K562 (cell line): Measurements from ENCODE around the gene TMEM248. TPM values are rescaled to one million over a fixed set of nuclear protein-coding genes. Genes with fewer than 3 reads are reported as not detected.
"Not testable (repeated sequence)": the region's sequence is repeated elsewhere in the genome, so short reads cannot be mapped to it uniquely, and the experiment has no call there.

Experiments used
- ARID1B ChIP-seq: fragments of 450-650 bp; IDR thresholded peaks from 2 replicates; pipeline ENCODE4 v1.6.1; 2016; ENCODE audit warnings: antibody characterized with exemption, mild to moderate bottlenecking, inconsistent platforms
- CBFA2T3 ChIP-seq: fragments of 450-650 bp; IDR thresholded peaks from 2 replicates; pipeline ENCODE4 v1.6.1; 2017
- EP300 ChIP-seq: IDR thresholded peaks from 2 replicates; pipeline ENCODE4 v1.6.1; 2012; ENCODE audit warnings: low read length, improper control_type of control experiment
- KLF1 ChIP-seq: fragments of 450-650 bp; IDR thresholded peaks from 2 replicates; pipeline ENCODE4 v1.6.1; 2016; ENCODE audit warnings: missing genetic modification characterization, missing compliant biosample characterization
- KLF16 ChIP-seq: IDR thresholded peaks from 2 replicates; pipeline ENCODE4 v1.6.1; 2016; ENCODE audit warnings: antibody characterized with exemption
- LCOR ChIP-seq: sonication (generic); formaldehyde crosslinking; IDR thresholded peaks from 2 replicates; pipeline ENCODE4 v1.8.0; 2022; ENCODE audit warnings: mild to moderate bottlenecking, missing genetic modification reagents
- MNT ChIP-seq, 2 experiments: fragments of 450-650 bp; conservative IDR thresholded peaks; 2 replicates each; pipeline ENCODE4 v1.6.1; 2017; ENCODE audit warnings: mild to moderate bottlenecking in 2 of 2, moderate library complexity in 2 of 2
- MTA2 ChIP-seq: fragments of 450-650 bp; IDR thresholded peaks from 2 replicates; pipeline ENCODE4 v1.6.1; 2016; ENCODE audit warnings: low read depth
- NCOR1 ChIP-seq: fragments of 450-650 bp; IDR thresholded peaks from 2 replicates; pipeline ENCODE4 v1.6.1; 2016; ENCODE audit warnings: mild to moderate bottlenecking, moderate library complexity
- PKNOX1 ChIP-seq: fragments of 450-650 bp; IDR thresholded peaks from 2 replicates; pipeline ENCODE4 v1.6.1; 2016
- SMAD4 ChIP-seq: fragments of 250-450 bp; sonication (Bioruptor Pico); conservative IDR thresholded peaks from 2 replicates; pipeline ENCODE4 v1.8.0; 2021; ENCODE audit warnings: inconsistent platforms, mild to moderate bottlenecking, moderate library complexity
- SP1 ChIP-seq: sonication (generic); formaldehyde crosslinking; IDR thresholded peaks from 2 replicates; pipeline ENCODE4 v1.8.1; 2022; ENCODE audit warnings: mild to moderate bottlenecking, missing genetic modification reagents
- SPI1 ChIP-seq: IDR thresholded peaks from 2 replicates; pipeline ENCODE4 v1.6.1; 2011; ENCODE audit warnings: low read depth, low read length, control low read depth, borderline replicate concordance
- TAL1 ChIP-seq: fragments of 450-650 bp; IDR thresholded peaks from 2 replicates; pipeline ENCODE4 v1.6.1; 2016; ENCODE audit warnings: mild to moderate bottlenecking
- TEAD4 ChIP-seq, 2 experiments: sonication (generic) in 1 of 2; formaldehyde crosslinking in 1 of 2; IDR thresholded peaks; 2 replicates each; pipeline versions ENCODE4 v1.6.1 to v1.8.0; 2012 to 2022; ENCODE audit warnings: borderline replicate concordance in 1 of 2, inconsistent platforms in 1 of 2, low read length in 1 of 2, mild to moderate bottlenecking in 1 of 2, missing genetic modification reagents in 1 of 2
- ZBTB11 ChIP-seq, 3 experiments: fragments of 200-800 bp in 1 of 3; fragments of 250-450 bp in 1 of 3; fragments of 450-650 bp in 1 of 3; sonication (Bioruptor Pico) in 1 of 3; sonication (Bioruptor generic) in 1 of 3; formaldehyde crosslinking in 1 of 3; IDR thresholded peaks; 2 replicates each; pipeline versions ENCODE4 v1.6.1 to v1.8.0; 2016 to 2022; ENCODE audit warnings: mild to moderate bottlenecking in 2 of 3, missing genetic modification characterization in 2 of 3, missing compliant biosample characterization in 1 of 3, moderate library complexity in 1 of 3
- polyA plus RNA-seq, 8 experiments: library from polyadenylated mRNA; depleted of rRNA in 4 of 8; stranded (reverse) in 5 of 8; unstranded in 3 of 8; fragments of >200 nt; fragmentation: Nextera tagmentation in 2 of 8; fragmentation: Illumina TruSeq in 1 of 8; extraction: Ambion mirVana in 2 of 8; extraction: Trizol in 1 of 8; gene quantifications; 2 replicates each; pipeline versions ENCODE4 v1.2.1 to v1.2.3, GENCODE V29; 2011 to 2014; ENCODE audit warnings: inconsistent platforms in 1 of 8, missing spikeins in 1 of 8
- total RNA-seq, 7 experiments: library from RNA; depleted of rRNA in 6 of 7; stranded (reverse); fragments of >200 nt in 6 of 7; fragmentation: Illumina TruSeq in 2 of 7; extraction: Trizol in 2 of 7; gene quantifications; 2 replicates each; pipeline versions ENCODE4 v1.2.1 to v1.2.3, GENCODE V29; 2011 to 2021; ENCODE audit warnings: low replicate concordance in 1 of 7
- TF ChIP-seq, protein P1 (sequence below): sonication (generic); formaldehyde crosslinking; IDR thresholded peaks from 2 replicates; pipeline ENCODE4 v1.9.0; 2022; ENCODE audit warnings: mild to moderate bottlenecking, missing genetic modification reagents
- TF ChIP-seq, protein P2 (sequence below): fragments of 450-650 bp; IDR thresholded peaks from 2 replicates; pipeline ENCODE4 v1.6.1; 2017; ENCODE audit warnings: antibody characterized with exemption, mild to moderate bottlenecking

TMEM248 gene
- total and polyA plus RNA-seq, 9 of the 15 experiments (the other 6 are each of a cell fraction or from before 2014, with no cell fraction given), result 6.3 to 132 (median 64.4) TPM

DNA sequence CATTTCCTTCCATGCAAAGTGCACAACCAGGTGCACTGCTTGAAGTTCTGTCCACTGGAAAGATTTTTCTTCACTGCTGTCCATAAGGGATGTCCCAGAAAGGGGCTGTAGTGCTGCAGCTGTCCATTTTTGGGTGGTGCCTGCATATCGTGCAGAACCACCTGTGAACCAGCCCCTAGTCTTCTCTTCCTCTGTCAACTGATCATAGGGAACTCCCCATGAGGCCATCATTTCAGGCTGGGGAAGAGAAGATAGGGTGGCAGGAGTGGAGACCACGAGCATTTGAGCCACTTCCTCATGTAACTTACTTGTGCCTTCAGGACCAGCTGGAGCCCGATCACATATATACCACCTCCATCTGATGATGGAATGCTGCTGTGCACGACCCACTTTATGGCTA lies 12.4 kb upstream of the TMEM248 start (continued):
- TF ChIP-seq ZBTB11 (CRISPR knock-in tag; IDR thresholded peaks at IDR 0.05) (peak in 1 of 3 experiments; percentile 52; a peak in 1 of 6 replicates), LCOR (CRISPR knock-in tag) (peak; percentile 59; the same call in 1 of the 2 replicates), PKNOX1 (peak; percentile 15; the same call in 1 of the 2 replicates), KLF16 (peak; percentile 57; the same call in 1 of the 2 replicates), EP300 (peak; percentile 33), MTA2 (peak; percentile 74), SMAD4 (peak; percentile 44; the same call in 1 of the 2 replicates), TAL1 (peak; percentile 85), SP1 (CRISPR knock-in tag) (peak; percentile 51), MNT (conservative IDR thresholded peaks at IDR 0.05) (peak in 1 of 2 experiments; percentile 51; a peak in 1 of 4 replicates), SPI1 (peak; percentile 86), NCOR1 (peak; percentile 78), ARID1B (peak; percentile 86), KLF1 (0 out of 2 replicates have a peak, but pooled peaks have one; percentile 29), CBFA2T3 (peak; percentile 80), TEAD4 (IDR thresholded peaks at IDR 0.05; ENCODE audit: low read length) (peak; percentile 78)
- TF ChIP-seq, protein P1, sequence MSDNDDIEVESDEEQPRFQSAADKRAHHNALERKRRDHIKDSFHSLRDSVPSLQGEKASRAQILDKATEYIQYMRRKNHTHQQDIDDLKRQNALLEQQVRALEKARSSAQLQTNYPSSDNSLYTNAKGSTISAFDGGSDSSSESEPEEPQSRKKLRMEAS (CRISPR knock-in tag), result peak; percentile 79; the same call in 1 of the 2 replicates
- TF ChIP-seq, protein P2, sequence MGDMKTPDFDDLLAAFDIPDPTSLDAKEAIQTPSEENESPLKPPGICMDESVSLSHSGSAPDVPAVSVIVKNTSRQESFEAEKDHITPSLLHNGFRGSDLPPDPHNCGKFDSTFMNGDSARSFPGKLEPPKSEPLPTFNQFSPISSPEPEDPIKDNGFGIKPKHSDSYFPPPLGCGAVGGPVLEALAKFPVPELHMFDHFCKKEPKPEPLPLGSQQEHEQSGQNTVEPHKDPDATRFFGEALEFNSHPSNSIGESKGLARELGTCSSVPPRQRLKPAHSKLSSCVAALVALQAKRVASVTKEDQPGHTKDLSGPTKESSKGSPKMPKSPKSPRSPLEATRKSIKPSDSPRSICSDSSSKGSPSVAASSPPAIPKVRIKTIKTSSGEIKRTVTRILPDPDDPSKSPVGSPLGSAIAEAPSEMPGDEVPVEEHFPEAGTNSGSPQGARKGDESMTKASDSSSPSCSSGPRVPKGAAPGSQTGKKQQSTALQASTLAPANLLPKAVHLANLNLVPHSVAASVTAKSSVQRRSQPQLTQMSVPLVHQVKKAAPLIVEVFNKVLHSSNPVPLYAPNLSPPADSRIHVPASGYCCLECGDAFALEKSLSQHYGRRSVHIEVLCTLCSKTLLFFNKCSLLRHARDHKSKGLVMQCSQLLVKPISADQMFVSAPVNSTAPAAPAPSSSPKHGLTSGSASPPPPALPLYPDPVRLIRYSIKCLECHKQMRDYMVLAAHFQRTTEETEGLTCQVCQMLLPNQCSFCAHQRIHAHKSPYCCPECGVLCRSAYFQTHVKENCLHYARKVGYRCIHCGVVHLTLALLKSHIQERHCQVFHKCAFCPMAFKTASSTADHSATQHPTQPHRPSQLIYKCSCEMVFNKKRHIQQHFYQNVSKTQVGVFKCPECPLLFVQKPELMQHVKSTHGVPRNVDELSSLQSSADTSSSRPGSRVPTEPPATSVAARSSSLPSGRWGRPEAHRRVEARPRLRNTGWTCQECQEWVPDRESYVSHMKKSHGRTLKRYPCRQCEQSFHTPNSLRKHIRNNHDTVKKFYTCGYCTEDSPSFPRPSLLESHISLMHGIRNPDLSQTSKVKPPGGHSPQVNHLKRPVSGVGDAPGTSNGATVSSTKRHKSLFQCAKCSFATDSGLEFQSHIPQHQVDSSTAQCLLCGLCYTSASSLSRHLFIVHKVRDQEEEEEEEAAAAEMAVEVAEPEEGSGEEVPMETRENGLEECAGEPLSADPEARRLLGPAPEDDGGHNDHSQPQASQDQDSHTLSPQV, result peak; percentile 40; the same call in 1 of the 2 replicates
- TF ChIP-seq TEAD4 (CRISPR knock-in tag; IDR thresholded peaks at IDR 0.05; ENCODE audit: borderline replicate concordance), result not testable (repeated sequence)
